HCT116 (cell line): ENCODE results near the gene KRTAP10-7.
"Not testable (repeated sequence)": the region's sequence is repeated elsewhere in the genome, so short reads cannot be mapped to it uniquely, and the experiment has no call there.

Experiments used
- CEBPB ChIP-seq: IDR thresholded peaks from 2 replicates; pipeline ENCODE4 v1.6.1; 2012; ENCODE audit warnings: low read depth
- EGR1 ChIP-seq: IDR thresholded peaks from 2 replicates; pipeline ENCODE4 v1.6.1; 2012; ENCODE audit warnings: low read depth
- EZH2phosphoT487 ChIP-seq: fragments of 200-600 bp; IDR thresholded peaks from 2 replicates; pipeline ENCODE4 v1.6.1; 2018; ENCODE audit warnings: antibody characterized with exemption, borderline replicate concordance
- MAX ChIP-seq: IDR thresholded peaks from 2 replicates; pipeline ENCODE4 v1.6.1; 2012
- POLR2A ChIP-seq: IDR thresholded peaks from 2 replicates; pipeline ENCODE4 v1.7.0; 2011; ENCODE audit warnings: borderline replicate concordance; ENCODE audit not compliant: insufficient read depth, insufficient read length; ENCODE audit errors: extremely low read depth
- POLR2AphosphoS5 ChIP-seq: IDR thresholded peaks from 2 replicates; pipeline ENCODE4 v1.6.1; 2011; ENCODE audit warnings: mild to moderate bottlenecking, low read depth, low read length, moderate library complexity
- REST ChIP-seq: IDR thresholded peaks from 2 replicates; pipeline ENCODE4 v1.6.1; 2012; ENCODE audit warnings: low read depth
- SIN3A ChIP-seq: IDR thresholded peaks from 2 replicates; pipeline ENCODE4 v1.6.1; 2012; ENCODE audit warnings: low read depth
- TF ChIP-seq, protein P1 (sequence below), 3 experiments: fragments of 200-600 bp in 1 of 3; sonication (generic) in 1 of 3; IDR thresholded peaks in 2 of 3; conservative IDR thresholded peaks in 1 of 3; 2 replicates each; pipeline ENCODE4 v1.5.1; 2012 to 2017; ENCODE audit warnings: low read depth in 2 of 3, low read length in 2 of 3, antibody characterized with exemption in 1 of 3, borderline replicate concordance in 1 of 3, control low read depth in 1 of 3, mild to moderate bottlenecking in 1 of 3, mixed read lengths in 1 of 3, mixed run types in 1 of 3, moderate library complexity in 1 of 3; ENCODE audit not compliant: insufficient read depth in 1 of 3

DNA sequence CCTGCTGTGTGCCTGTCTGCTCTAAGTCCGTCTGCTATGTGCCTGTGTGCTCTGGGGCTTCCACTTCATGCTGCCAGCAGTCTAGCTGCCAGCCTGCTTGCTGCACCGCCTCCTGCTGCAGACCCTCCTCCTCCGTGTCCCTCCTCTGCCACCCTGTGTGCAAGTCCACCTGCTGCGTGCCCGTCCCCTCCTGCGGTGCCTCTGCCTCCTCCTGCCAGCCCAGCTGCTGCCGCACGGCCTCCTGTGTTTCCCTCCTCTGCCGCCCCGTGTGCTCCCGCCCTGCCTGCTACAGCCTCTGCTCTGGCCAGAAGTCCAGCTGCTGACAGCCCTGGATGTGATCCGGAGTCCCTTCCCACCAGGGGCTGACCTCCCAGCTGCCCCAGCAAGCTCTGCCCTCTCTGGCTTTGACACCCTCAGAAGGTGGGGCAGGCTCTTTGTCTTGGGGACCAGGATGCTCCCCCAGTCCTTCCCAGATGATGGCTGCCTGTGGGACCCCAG lies 37.5 kb downstream of the KRTAP10-7 start:
- TF ChIP-seq POLR2AphosphoS5, REST, EGR1, MAX, CEBPB, POLR2A, EZH2phosphoT487, SIN3A: not testable (repeated sequence)
- TF ChIP-seq, protein P1, sequence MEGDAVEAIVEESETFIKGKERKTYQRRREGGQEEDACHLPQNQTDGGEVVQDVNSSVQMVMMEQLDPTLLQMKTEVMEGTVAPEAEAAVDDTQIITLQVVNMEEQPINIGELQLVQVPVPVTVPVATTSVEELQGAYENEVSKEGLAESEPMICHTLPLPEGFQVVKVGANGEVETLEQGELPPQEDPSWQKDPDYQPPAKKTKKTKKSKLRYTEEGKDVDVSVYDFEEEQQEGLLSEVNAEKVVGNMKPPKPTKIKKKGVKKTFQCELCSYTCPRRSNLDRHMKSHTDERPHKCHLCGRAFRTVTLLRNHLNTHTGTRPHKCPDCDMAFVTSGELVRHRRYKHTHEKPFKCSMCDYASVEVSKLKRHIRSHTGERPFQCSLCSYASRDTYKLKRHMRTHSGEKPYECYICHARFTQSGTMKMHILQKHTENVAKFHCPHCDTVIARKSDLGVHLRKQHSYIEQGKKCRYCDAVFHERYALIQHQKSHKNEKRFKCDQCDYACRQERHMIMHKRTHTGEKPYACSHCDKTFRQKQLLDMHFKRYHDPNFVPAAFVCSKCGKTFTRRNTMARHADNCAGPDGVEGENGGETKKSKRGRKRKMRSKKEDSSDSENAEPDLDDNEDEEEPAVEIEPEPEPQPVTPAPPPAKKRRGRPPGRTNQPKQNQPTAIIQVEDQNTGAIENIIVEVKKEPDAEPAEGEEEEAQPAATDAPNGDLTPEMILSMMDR (IDR thresholded peaks at IDR 0.05 in 2 of 3, conservative IDR thresholded peaks at IDR 0.05 in 1 of 3; ENCODE audit: borderline replicate concordance in 1 of 3, insufficient read depth in 1 of 3, low read depth in 2 of 3, low read length in 2 of 3) = not testable (repeated sequence)
